Keratinocyte (primary cell): ENCODE measurements around the gene NLGN2. TPM values are rescaled to one million over a fixed set of nuclear protein-coding genes. Genes with fewer than 3 reads are reported as not detected.

Experiments
- DNase-seq: peaks from one replicate; pipeline ENCODE4 v3.0.0-alpha.2; 2011; ENCODE audit warnings: low read depth, missing footprints, low spot score
- FAIRE-seq: peaks from 2 replicates; lab custom pipeline; 2011; peaks lifted over from hg19 to GRCh38; lab: Jason Lieb, UNC
- H2AFZ ChIP-seq: 2 replicates; pipeline ENCODE4 v1.6.0; 2012; ENCODE audit warnings: low read length, control low read depth, inconsistent platforms; ENCODE audit not compliant: control insufficient read depth
- H3K27ac ChIP-seq: 2 replicates; pipeline ENCODE4 v1.5.1; 2011; ENCODE audit warnings: low read length; ENCODE audit not compliant: control insufficient read depth, insufficient read depth
- H3K27me3 ChIP-seq: 3 replicates; pipeline ENCODE4 v1.6.0; 2011; ENCODE audit warnings: low read length; ENCODE audit not compliant: control insufficient read depth, insufficient read depth; ENCODE audit errors: extremely low read depth
- H3K36me3 ChIP-seq, 2 experiments: 2 replicates in 1 of 2; 3 replicates in 1 of 2; pipeline ENCODE4 v1.5.1; 2011; ENCODE audit warnings: low read length in 2 of 2, mild to moderate bottlenecking in 1 of 2; ENCODE audit not compliant: control insufficient read depth in 2 of 2, insufficient read depth in 2 of 2; ENCODE audit errors: extremely low read depth in 1 of 2
- H3K4me1 ChIP-seq: 3 replicates; pipeline ENCODE4 v1.5.1; 2011; ENCODE audit warnings: low read length; ENCODE audit not compliant: control insufficient read depth, insufficient read depth; ENCODE audit errors: extremely low read depth
- H3K4me2 ChIP-seq: 3 replicates; pipeline ENCODE4 v1.6.0; 2011; ENCODE audit warnings: low read depth, low read length; ENCODE audit not compliant: control insufficient read depth, insufficient read depth; ENCODE audit errors: extremely low read depth
- H3K4me3 ChIP-seq, 3 experiments: fragments of 200-600 bp in 1 of 3; sonication (generic) in 1 of 3; 2 replicates in 2 of 3; 3 replicates in 1 of 3; pipeline ENCODE4 v1.5.1; 2011 to 2016; ENCODE audit warnings: low read length in 3 of 3, mild to moderate bottlenecking in 3 of 3, control low read depth in 2 of 3, inconsistent platforms in 1 of 3, low read depth in 1 of 3, mixed read lengths in 1 of 3, mixed run types in 1 of 3, moderate library complexity in 1 of 3; ENCODE audit not compliant: control insufficient read depth in 2 of 3, insufficient read depth in 2 of 3; ENCODE audit errors: extremely low read depth in 1 of 3
- H3K79me2 ChIP-seq: 2 replicates; pipeline ENCODE4 v1.6.0; 2012; ENCODE audit warnings: low read length; ENCODE audit not compliant: control insufficient read depth, insufficient read depth
- H3K9ac ChIP-seq: 3 replicates; pipeline ENCODE4 v1.6.0; 2011; ENCODE audit warnings: low read length; ENCODE audit not compliant: control insufficient read depth, insufficient read depth; ENCODE audit errors: extremely low read depth
- H3K9me1 ChIP-seq: 3 replicates; pipeline ENCODE4 v1.6.0; 2011; ENCODE audit warnings: low read length; ENCODE audit not compliant: control insufficient read depth, insufficient read depth; ENCODE audit errors: extremely low read depth
- H3K9me3 ChIP-seq: 2 replicates; pipeline ENCODE4 v1.5.1; 2012; ENCODE audit warnings: low read depth, low read length; ENCODE audit not compliant: control insufficient read depth
- H4K20me1 ChIP-seq: 3 replicates; pipeline ENCODE4 v1.6.0; 2011; ENCODE audit warnings: low read length; ENCODE audit not compliant: control insufficient read depth, insufficient read depth; ENCODE audit errors: extremely low read depth
- EZH2 ChIP-seq: IDR thresholded peaks from one replicate; pipeline ENCODE4 v1.6.1; 2012; ENCODE audit warnings: inconsistent platforms, mild to moderate bottlenecking, low read length, moderate library complexity
- dilution Hi-C: fragments of 300-500 bp; cut with MboI; formaldehyde crosslinking; loops from one replicate; pipeline ENCODE4 v1.7.0; 2020; ENCODE audit warnings: low sequenced_read_pairs; ENCODE audit not compliant: extremely low pct_ligation_motif_present
- polyA plus RNA-seq, 5 experiments: library from polyadenylated mRNA; depleted of rRNA in 3 of 5; stranded (reverse) in 3 of 5; stranded (forward) in 1 of 5; unstranded in 1 of 5; fragments of >200 nt; gene quantifications; 1 replicate in 1 of 5; 2 replicates in 3 of 5; 3 replicates in 1 of 5; pipeline versions ENCODE4 v1.2.1 to v1.2.3, GENCODE V29; 2011 to 2012; ENCODE audit warnings: missing spikeins in 2 of 5, low read depth in 1 of 5, low replicate concordance in 1 of 5
- TF ChIP-seq, protein P1 (sequence below), 3 experiments: IDR thresholded peaks in 1 of 3; conservative IDR thresholded peaks in 1 of 3; optimal IDR thresholded peaks in 1 of 3; 2 replicates in 2 of 3; 3 replicates in 1 of 3; pipeline versions ENCODE3 to v1.5.1; 2011; ENCODE audit warnings: low read length in 3 of 3, mild to moderate bottlenecking in 3 of 3, moderate library complexity in 2 of 3, control low read depth in 1 of 3, inconsistent platforms in 1 of 3; ENCODE audit not compliant: insufficient read depth in 2 of 3; ENCODE audit errors: extremely low read depth in 1 of 3

Gene NLGN2
- polyA plus RNA-seq, 1 donor (not counting 4 experiments of a cell fraction or from before 2014, with no cell fraction given), result 2.5 TPM

GRCh38 chr17:7382901-7383300 is 24.7 kb upstream of the NLGN2 start:
- H3K27me3 ChIP-seq, result no peaks in the 10 kb centered on the region
- no peaks in the 10 kb centered on the region for H3K9me3 ChIP-seq
- no peak overlapping the region for H3K4me3 ChIP-seq
- peaks cover 5 to 18% of the 10 kb centered on the region in 2 experiments for H3K36me3 ChIP-seq
- H3K4me1 ChIP-seq, result peaks cover 14% of the 10 kb centered on the region
- dilution Hi-C loops, result no loop called here
- DNase-seq, result no peak
- H3K9ac ChIP-seq, result no peak overlapping the region
- no peak overlapping the region for H3K27ac ChIP-seq
- FAIRE-seq, result no peak
- H3K79me2 ChIP-seq, result peaks cover 7% of the 10 kb centered on the region
- H3K9me1 ChIP-seq, result no peaks in the 10 kb centered on the region
- no peak overlapping the region for H2AFZ ChIP-seq
- TF ChIP-seq, protein P1, sequence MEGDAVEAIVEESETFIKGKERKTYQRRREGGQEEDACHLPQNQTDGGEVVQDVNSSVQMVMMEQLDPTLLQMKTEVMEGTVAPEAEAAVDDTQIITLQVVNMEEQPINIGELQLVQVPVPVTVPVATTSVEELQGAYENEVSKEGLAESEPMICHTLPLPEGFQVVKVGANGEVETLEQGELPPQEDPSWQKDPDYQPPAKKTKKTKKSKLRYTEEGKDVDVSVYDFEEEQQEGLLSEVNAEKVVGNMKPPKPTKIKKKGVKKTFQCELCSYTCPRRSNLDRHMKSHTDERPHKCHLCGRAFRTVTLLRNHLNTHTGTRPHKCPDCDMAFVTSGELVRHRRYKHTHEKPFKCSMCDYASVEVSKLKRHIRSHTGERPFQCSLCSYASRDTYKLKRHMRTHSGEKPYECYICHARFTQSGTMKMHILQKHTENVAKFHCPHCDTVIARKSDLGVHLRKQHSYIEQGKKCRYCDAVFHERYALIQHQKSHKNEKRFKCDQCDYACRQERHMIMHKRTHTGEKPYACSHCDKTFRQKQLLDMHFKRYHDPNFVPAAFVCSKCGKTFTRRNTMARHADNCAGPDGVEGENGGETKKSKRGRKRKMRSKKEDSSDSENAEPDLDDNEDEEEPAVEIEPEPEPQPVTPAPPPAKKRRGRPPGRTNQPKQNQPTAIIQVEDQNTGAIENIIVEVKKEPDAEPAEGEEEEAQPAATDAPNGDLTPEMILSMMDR (optimal IDR thresholded peaks at IDR 0.05 in 1 of 3, IDR thresholded peaks at IDR 0.05 in 1 of 3, conservative IDR thresholded peaks at IDR 0.05 in 1 of 3; ENCODE audit: extremely low read depth in 1 of 3, insufficient read depth in 2 of 3, low read length in 3 of 3), result no peak
- TF ChIP-seq EZH2, result no peak
- H3K4me2 ChIP-seq, result no peak overlapping the region
- H4K20me1 ChIP-seq, result peaks cover 1% of the 10 kb centered on the region

GRCh38 chr17:7383371-7383741 is 24.3 kb upstream of the NLGN2 start:
- Histone ChIP-seq H3K27ac (no peak overlapping the region), H3K9me1 (no peaks in the 10 kb centered on the region), H4K20me1 (peaks cover 3% of the 10 kb centered on the region), H3K27me3 (no peaks in the 10 kb centered on the region), H3K4me1 (peaks cover 14% of the 10 kb centered on the region), H3K4me2 (no peak overlapping the region), H2AFZ (no peak overlapping the region), H3K36me3 (peaks cover 5 to 23% of the 10 kb centered on the region in 2 experiments), H3K4me3 (no peak overlapping the region), H3K9ac (no peak overlapping the region), H3K9me3 (no peaks in the 10 kb centered on the region), H3K79me2 (peaks cover 7% of the 10 kb centered on the region)
- DNase-seq, result no peak
- dilution Hi-C loops, result no loop called here
- FAIRE-seq, result no peak
- TF ChIP-seq, protein P1 (optimal IDR thresholded peaks at IDR 0.05 in 1 of 3, IDR thresholded peaks at IDR 0.05 in 1 of 3, conservative IDR thresholded peaks at IDR 0.05 in 1 of 3; ENCODE audit: extremely low read depth in 1 of 3, insufficient read depth in 2 of 3, low read length in 3 of 3), result no peak
- no peak for TF ChIP-seq EZH2
